HepG2 (cell line): Measurements from ENCODE around the gene IRF2. TPM values are rescaled to one million over a fixed set of nuclear protein-coding genes. Genes with fewer than 3 reads are reported as not detected.

Experiments
- ATRX ChIP-seq: sonication (generic); formaldehyde crosslinking; IDR thresholded peaks from 2 replicates; pipeline ENCODE4 v1.4.0; 2020; ENCODE audit warnings: missing genetic modification reagents, borderline replicate concordance
- GPBP1L1 ChIP-seq: sonication (generic); formaldehyde crosslinking; IDR thresholded peaks from 2 replicates; pipeline ENCODE4 v1.5.0; 2020; ENCODE audit warnings: mild to moderate bottlenecking, missing genetic modification reagents
- HMGA1 ChIP-seq: sonication (generic); formaldehyde crosslinking; conservative IDR thresholded peaks from 2 replicates; pipeline ENCODE4 v1.4.0; 2020; ENCODE audit warnings: missing genetic modification reagents
- HOXA3 ChIP-seq: sonication (generic); formaldehyde crosslinking; IDR thresholded peaks from 2 replicates; pipeline ENCODE4 v1.5.0; 2020; ENCODE audit warnings: missing genetic modification reagents
- KDM1A ChIP-seq: IDR thresholded peaks from 2 replicates; pipeline ENCODE4 v1.6.1; 2016; ENCODE audit warnings: missing compliant biosample characterization
- MIER3 ChIP-seq: IDR thresholded peaks from 2 replicates; pipeline ENCODE4 v1.6.1; 2016; ENCODE audit warnings: missing compliant biosample characterization, borderline replicate concordance
- MIXL1 ChIP-seq: IDR thresholded peaks from 2 replicates; pipeline ENCODE4 v1.6.1; 2016
- NCOA1 ChIP-seq: sonication (generic); formaldehyde crosslinking; IDR thresholded peaks from 2 replicates; pipeline ENCODE4 v1.9.0; 2021; ENCODE audit warnings: missing genetic modification reagents
- POLR2AphosphoS2 ChIP-seq: IDR thresholded peaks from 2 replicates; pipeline ENCODE4 v1.6.1; 2011; ENCODE audit warnings: low read depth, low read length, improper control_type of control experiment
- RNF2 ChIP-seq: fragments of 450-650 bp; conservative IDR thresholded peaks from 2 replicates; pipeline ENCODE4 v1.6.1; 2016; ENCODE audit warnings: low read depth
- RXRA ChIP-seq: sonication (generic); formaldehyde crosslinking; IDR thresholded peaks from 2 replicates; pipeline ENCODE4 v1.5.1; 2020; ENCODE audit warnings: missing genetic modification reagents
- SYNCRIP ChIP-seq: fragments of 200-400 bp; formaldehyde crosslinking; IDR thresholded peaks from 2 replicates; pipeline ENCODE4 v1.6.1; 2018; ENCODE audit warnings: mild to moderate bottlenecking, low read depth, low read length; ENCODE audit not compliant: insufficient read depth
- XRCC5 ChIP-seq: fragments of 200-400 bp; formaldehyde crosslinking; optimal IDR thresholded peaks from 2 replicates; pipeline ENCODE3; 2017; ENCODE audit warnings: mild to moderate bottlenecking, low read length
- ZKSCAN8 ChIP-seq: IDR thresholded peaks from 2 replicates; pipeline ENCODE4 v1.6.1; 2016; ENCODE audit warnings: borderline replicate concordance, missing genetic modification reagents, missing compliant biosample characterization
- ZNF124 ChIP-seq: sonication (generic); formaldehyde crosslinking; IDR thresholded peaks from 2 replicates; pipeline ENCODE4 v1.4.0; 2020; ENCODE audit warnings: missing genetic modification reagents
- ZNF143 ChIP-seq: sonication (generic); formaldehyde crosslinking; IDR thresholded peaks from 2 replicates; pipeline ENCODE4 v1.4.0; 2020; ENCODE audit warnings: missing genetic modification reagents
- ZNF20 ChIP-seq: sonication (generic); formaldehyde crosslinking; IDR thresholded peaks from 2 replicates; pipeline ENCODE4 v1.4.0; 2020; ENCODE audit warnings: mild to moderate bottlenecking, moderate library complexity, missing genetic modification reagents
- ZNF263 ChIP-seq: sonication (generic); formaldehyde crosslinking; IDR thresholded peaks from 2 replicates; pipeline ENCODE4 v1.4.0; 2020; ENCODE audit warnings: missing genetic modification reagents
- ZNF382 ChIP-seq: sonication (generic); formaldehyde crosslinking; IDR thresholded peaks from 2 replicates; pipeline ENCODE4 v1.5.0; 2020; ENCODE audit warnings: missing genetic modification reagents, mild to moderate bottlenecking, borderline replicate concordance
- ZNF550 ChIP-seq: sonication (generic); formaldehyde crosslinking; IDR thresholded peaks from 2 replicates; pipeline ENCODE4 v1.4.0; 2020; ENCODE audit warnings: mild to moderate bottlenecking, missing genetic modification reagents, borderline replicate concordance
- ZNF570 ChIP-seq: sonication (generic); formaldehyde crosslinking; IDR thresholded peaks from 2 replicates; pipeline ENCODE4 v1.4.0; 2020; ENCODE audit warnings: mild to moderate bottlenecking, missing genetic modification reagents, borderline replicate concordance
- ZNF589 ChIP-seq: sonication (generic); formaldehyde crosslinking; conservative IDR thresholded peaks from 2 replicates; pipeline ENCODE4 v1.8.0; 2022; ENCODE audit warnings: mild to moderate bottlenecking, moderate library complexity, missing genetic modification reagents
- ZNF598 ChIP-seq: sonication (generic); formaldehyde crosslinking; IDR thresholded peaks from 2 replicates; pipeline ENCODE4 v1.5.1; 2020; ENCODE audit warnings: mild to moderate bottlenecking, missing genetic modification reagents, borderline replicate concordance
- ZNF615 ChIP-seq: sonication (generic); formaldehyde crosslinking; IDR thresholded peaks from 2 replicates; pipeline ENCODE4 v1.5.0; 2020; ENCODE audit warnings: mild to moderate bottlenecking, missing genetic modification reagents, borderline replicate concordance
- ZNF746 ChIP-seq: sonication (generic); formaldehyde crosslinking; IDR thresholded peaks from 2 replicates; pipeline ENCODE4 v1.8.0; 2022; ENCODE audit warnings: mild to moderate bottlenecking, missing genetic modification reagents
- ZNF773 ChIP-seq: sonication (generic); formaldehyde crosslinking; IDR thresholded peaks from 2 replicates; pipeline ENCODE4 v1.4.0; 2020; ENCODE audit warnings: missing genetic modification reagents, borderline replicate concordance
- polyA plus RNA-seq, 8 experiments: library from polyadenylated mRNA; depleted of rRNA in 3 of 8; stranded (reverse) in 7 of 8; unstranded in 1 of 8; fragments of >200 nt; fragmentation: Illumina TruSeq in 4 of 8; extraction: Trizol in 4 of 8; gene quantifications; 2 replicates each; pipeline versions ENCODE4 v1.2.1 to v1.2.3, GENCODE V29; 2011 to 2016; ENCODE audit warnings: low read depth in 4 of 8, missing spikeins in 1 of 8, mixed read lengths in 1 of 8; ENCODE audit not compliant: insufficient read depth in 1 of 8
- total RNA-seq, 5 experiments: library from RNA; depleted of rRNA; stranded (reverse); fragments of >200 nt; fragmentation: Illumina TruSeq; extraction: Trizol; gene quantifications; 2 replicates each; pipeline ENCODE4 v1.2.3, GENCODE V29; 2016; ENCODE audit warnings: low read depth in 1 of 5
- TF ChIP-seq, protein P1 (sequence below): sonication (generic); formaldehyde crosslinking; IDR thresholded peaks from 2 replicates; pipeline ENCODE4 v1.8.1; 2023; ENCODE audit warnings: mild to moderate bottlenecking, moderate library complexity, missing genetic modification reagents
- TF ChIP-seq, protein P2 (sequence below): IDR thresholded peaks from 2 replicates; pipeline ENCODE4 v1.6.1; 2012; ENCODE audit warnings: inconsistent platforms
- TF ChIP-seq, protein P3 (sequence below): sonication (generic); formaldehyde crosslinking; IDR thresholded peaks from 2 replicates; pipeline ENCODE4 v1.8.1; 2023; ENCODE audit warnings: missing genetic modification reagents, inconsistent platforms, borderline replicate concordance

Gene IRF2
- total and polyA plus RNA-seq, 2 of the 13 experiments (the other 11 are each of a cell fraction or from before 2014, with no cell fraction given) = 15.5 to 28.8 TPM

DNA sequence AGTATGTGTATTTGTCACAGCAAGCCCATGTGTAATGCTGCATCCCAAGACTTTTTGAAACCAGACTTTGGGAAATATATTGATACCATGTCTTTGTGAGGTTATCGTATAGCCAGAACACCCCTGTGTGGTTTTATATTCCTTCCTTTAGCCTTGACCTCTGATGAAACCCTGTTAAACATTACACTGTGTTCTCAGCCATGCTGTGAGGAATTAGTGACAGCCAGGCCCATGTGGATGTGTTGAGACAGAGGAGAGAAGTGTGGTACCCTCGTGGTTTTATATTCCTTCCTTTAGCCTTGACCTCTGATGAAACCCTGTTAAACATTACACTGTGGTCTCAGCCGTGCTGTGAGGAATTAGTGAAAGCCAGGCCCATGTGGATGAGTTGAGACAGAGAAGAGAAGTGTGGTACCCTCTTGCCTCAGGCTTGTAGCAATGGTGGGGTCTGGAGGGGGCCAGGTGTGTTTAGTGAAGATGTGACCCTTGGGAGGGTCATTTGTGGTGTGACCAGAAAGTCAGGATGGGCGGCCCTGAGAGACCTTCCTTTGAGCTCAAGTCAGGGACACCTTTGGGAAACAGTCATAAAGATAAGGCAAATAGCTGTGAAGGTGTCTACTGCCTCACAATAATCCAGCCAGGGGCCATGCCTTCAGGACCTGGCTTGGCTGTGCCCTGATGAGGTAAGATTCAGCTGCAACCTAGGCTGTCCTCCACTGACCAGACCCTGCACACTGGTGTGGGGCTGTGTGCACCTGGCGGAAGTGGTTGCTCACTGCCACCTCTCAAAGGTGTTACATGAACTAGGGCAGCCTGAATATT lies 110.0 kb downstream of the IRF2 start (continued):
- TF ChIP-seq ZNF550 (no peak), ZNF124 (CRISPR knock-in tag) (0 out of 2 replicates have a peak, but pooled peaks have one; percentile 57), SYNCRIP (no peak), ZNF143 (0 out of 2 replicates have a peak, but pooled peaks have one; percentile 35), MIXL1 (CRISPR knock-in tag) (peak; percentile 71), HMGA1 (CRISPR knock-in tag) (no peak), ZNF382 (CRISPR knock-in tag) (no peak), ZNF598 (CRISPR knock-in tag) (0 out of 2 replicates have a peak, but pooled peaks have one; percentile 9), ZKSCAN8 (CRISPR knock-in tag) (no peak; the same call in 1 of the 2 replicates), RXRA (CRISPR knock-in tag) (peak; percentile 91), ZNF773 (no peak), ZNF746 (CRISPR knock-in tag) (no peak; the same call in 1 of the 2 replicates), ZNF589 (CRISPR knock-in tag) (no peak), XRCC5 (no peak), ZNF615 (CRISPR knock-in tag) (peak; percentile 74; the same call in 1 of the 2 replicates), ZNF570 (CRISPR knock-in tag) (no peak), GPBP1L1 (CRISPR knock-in tag) (no peak), MIER3 (CRISPR knock-in tag) (peak; percentile 94), NCOA1 (CRISPR knock-in tag) (peak; percentile 82), ZNF20 (no peak), ATRX (CRISPR knock-in tag) (no peak), ZNF263 (CRISPR knock-in tag) (no peak), KDM1A (CRISPR knock-in tag) (0 out of 2 replicates have a peak, but pooled peaks have one; percentile 35), RNF2 (no peak), HOXA3 (CRISPR knock-in tag) (peak; percentile 77; the same call in 1 of the 2 replicates), POLR2AphosphoS2 (no peak)
- TF ChIP-seq, protein P1, sequence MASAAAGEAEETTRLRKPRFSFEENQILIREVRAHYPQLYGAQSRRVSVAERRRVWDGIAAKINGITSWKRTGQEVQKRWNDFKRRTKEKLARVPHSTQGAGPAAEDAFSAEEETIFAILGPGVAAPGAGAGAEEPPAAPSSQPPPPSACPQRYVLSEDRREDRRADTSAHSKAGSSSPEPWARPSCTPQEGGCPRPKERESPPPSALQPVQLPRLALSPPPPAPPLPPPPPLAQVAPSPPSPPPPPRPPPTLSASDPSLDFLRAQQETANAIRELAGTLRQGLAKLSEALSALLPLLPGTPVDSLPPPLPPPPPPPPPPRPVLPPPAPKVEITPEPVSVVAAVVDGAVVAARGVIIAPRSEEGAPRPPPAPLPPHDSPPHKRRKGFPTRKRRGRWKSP (CRISPR knock-in tag) = peak; percentile 78; the same call in 1 of the 2 replicates
- TF ChIP-seq, protein P2, sequence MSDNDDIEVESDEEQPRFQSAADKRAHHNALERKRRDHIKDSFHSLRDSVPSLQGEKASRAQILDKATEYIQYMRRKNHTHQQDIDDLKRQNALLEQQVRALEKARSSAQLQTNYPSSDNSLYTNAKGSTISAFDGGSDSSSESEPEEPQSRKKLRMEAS = peak; percentile 89
- TF ChIP-seq, protein P3, sequence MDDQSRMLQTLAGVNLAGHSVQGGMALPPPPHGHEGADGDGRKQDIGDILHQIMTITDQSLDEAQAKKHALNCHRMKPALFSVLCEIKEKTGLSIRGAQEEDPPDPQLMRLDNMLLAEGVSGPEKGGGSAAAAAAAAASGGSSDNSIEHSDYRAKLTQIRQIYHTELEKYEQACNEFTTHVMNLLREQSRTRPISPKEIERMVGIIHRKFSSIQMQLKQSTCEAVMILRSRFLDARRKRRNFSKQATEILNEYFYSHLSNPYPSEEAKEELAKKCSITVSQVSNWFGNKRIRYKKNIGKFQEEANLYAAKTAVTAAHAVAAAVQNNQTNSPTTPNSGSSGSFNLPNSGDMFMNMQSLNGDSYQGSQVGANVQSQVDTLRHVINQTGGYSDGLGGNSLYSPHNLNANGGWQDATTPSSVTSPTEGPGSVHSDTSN (CRISPR knock-in tag) = no peak
